Panc1 (cell line): ENCODE measurements around the gene BTBD18. TPM values are rescaled to one million over a fixed set of nuclear protein-coding genes. Genes with fewer than 3 reads are reported as not detected.
A peak's percentile ranks its signal among the peaks of the same experiment; 100 is the strongest.

Experiments
- ATAC-seq: fragments of 200-7000 bp; cut with Tn5 transposase; 2 replicates; pipeline ENCODE4 v1.9.1; 2020; ENCODE audit warnings: mild to moderate bottlenecking, moderate library complexity
- Bru-seq: library from RNA; stranded (reverse); fragments of 400-500 nt; gene quantifications from one replicate; lab custom pipeline; 2021; lab: Mats Ljungman, UMichigan
- BruChase-seq, 2 experiments: library from RNA; stranded (reverse); fragments of 400-500 nt; gene quantifications; one replicate each; lab custom pipeline; 2021; lab: Mats Ljungman, UMichigan
- BruUV-seq: library from RNA; stranded (reverse); fragments of 400-500 nt; replicated peaks from 2 replicates; lab custom pipeline; 2021; lab: Mats Ljungman, UMichigan
- CTCF ChIA-PET: fragments of 300-600 bp; sonication (Branson Sonifier 250); formaldehyde crosslinking; loops from one replicate; lab custom pipeline; 2022; ENCODE audit warnings: antibody characterized with exemption; lab: Charles Lee
- POLR2A ChIA-PET: fragments of 300-600 bp; sonication (Branson Sonifier 250); formaldehyde crosslinking; loops from one replicate; lab custom pipeline; 2022; ENCODE audit warnings: antibody characterized with exemption; lab: Charles Lee
- DNase-seq: peaks from one replicate; pipeline ENCODE4 v3.0.0-alpha.2; 2010; ENCODE audit warnings: low read depth, low spot score
- H3K27ac ChIP-seq: 2 replicates; pipeline ENCODE4 v1.5.1; 2011; ENCODE audit warnings: mild to moderate bottlenecking, low read length, inconsistent platforms
- H3K27me3 ChIP-seq: fragments of 200-500 bp; sonication (Bioruptor generic); 2 replicates; pipeline ENCODE4 v1.6.0; 2014; ENCODE audit warnings: low read length, inconsistent platforms; ENCODE audit not compliant: control insufficient read depth, insufficient read depth
- H3K36me3 ChIP-seq: fragments of 200-500 bp; sonication (Bioruptor generic); 2 replicates; pipeline ENCODE4 v1.5.1; 2014; ENCODE audit warnings: inconsistent platforms, mild to moderate bottlenecking, low read length, moderate library complexity; ENCODE audit not compliant: control insufficient read depth, insufficient read depth
- H3K4me1 ChIP-seq: 2 replicates; pipeline ENCODE4 v1.5.1; 2011; ENCODE audit warnings: inconsistent platforms, mild to moderate bottlenecking, low read length, moderate library complexity; ENCODE audit not compliant: control insufficient read depth, insufficient read depth
- H3K4me3 ChIP-seq, 2 experiments: 2 replicates each; pipeline ENCODE4 v1.5.1; 2011 to 2012; ENCODE audit warnings: low read depth in 2 of 2, low read length in 2 of 2, mild to moderate bottlenecking in 2 of 2, inconsistent platforms in 1 of 2, moderate library complexity in 1 of 2
- H3K9me3 ChIP-seq: fragments of 200-500 bp; sonication (Bioruptor generic); 2 replicates; pipeline ENCODE4 v1.5.1; 2014; ENCODE audit warnings: low read depth, mild to moderate bottlenecking, inconsistent platforms, low read length, moderate library complexity; ENCODE audit not compliant: control insufficient read depth, insufficient read depth
- POLR2AphosphoS5 ChIP-seq: IDR thresholded peaks from 2 replicates; pipeline ENCODE4 v1.6.1; 2012; ENCODE audit warnings: mild to moderate bottlenecking, low read depth, low read length, moderate library complexity
- SIN3A ChIP-seq: IDR thresholded peaks from 2 replicates; pipeline ENCODE4 v1.6.1; 2012; ENCODE audit warnings: low read depth, mild to moderate bottlenecking, low read length, moderate library complexity, borderline replicate concordance; ENCODE audit not compliant: insufficient read depth
- TCF7L2 ChIP-seq: IDR thresholded peaks from 2 replicates; pipeline ENCODE4 v1.6.1; 2011; ENCODE audit warnings: mild to moderate bottlenecking, low read depth, low read length, inconsistent platforms
- in situ Hi-C: cut with HindIII; loops from 2 replicates; pipeline ENCODE4 v1.10.0; 2016; ENCODE audit warnings: low sequenced_read_pairs, low pct_unique_long_range_greater_than_20kb
- intact Hi-C: fragments of 100-400 bp; cut with micrococcal nuclease; formaldehyde crosslinking; loops from one replicate; pipeline ENCODE4 v1.10.0; 2022; ENCODE audit not compliant: unreplicated experiment
- long read RNA-seq: library from polyadenylated mRNA; unstranded; transcript quantifications from one replicate; pipeline ENCODE4 v2.0.0, GENCODE V29; 2021; ENCODE audit not compliant: unreplicated experiment
- polyA plus RNA-seq: library from polyadenylated mRNA; unstranded; fragments of >200 nt; gene quantifications from one replicate; pipeline ENCODE4 v1.2.1, GENCODE V29; 2012; ENCODE audit warnings: missing spikeins; ENCODE audit not compliant: insufficient read length
- total RNA-seq: library from RNA; stranded (reverse); gene quantifications from one replicate; pipeline ENCODE4 v1.2.1, GENCODE V29; 2021; ENCODE audit not compliant: unreplicated experiment
- TF ChIP-seq, protein P1 (sequence below): fragments of 450-650 bp; IDR thresholded peaks from 2 replicates; pipeline ENCODE4 v1.5.1; 2017; ENCODE audit warnings: mild to moderate bottlenecking
- TF ChIP-seq, protein P2 (sequence below), 2 experiments: IDR thresholded peaks; 2 replicates each; pipeline ENCODE4 v1.6.1; 2011 to 2012; ENCODE audit warnings: low read depth in 2 of 2, control low read depth in 1 of 2, low read length in 1 of 2, mild to moderate bottlenecking in 1 of 2, moderate library complexity in 1 of 2; ENCODE audit not compliant: insufficient read depth in 1 of 2

BTBD18 gene, protein sequence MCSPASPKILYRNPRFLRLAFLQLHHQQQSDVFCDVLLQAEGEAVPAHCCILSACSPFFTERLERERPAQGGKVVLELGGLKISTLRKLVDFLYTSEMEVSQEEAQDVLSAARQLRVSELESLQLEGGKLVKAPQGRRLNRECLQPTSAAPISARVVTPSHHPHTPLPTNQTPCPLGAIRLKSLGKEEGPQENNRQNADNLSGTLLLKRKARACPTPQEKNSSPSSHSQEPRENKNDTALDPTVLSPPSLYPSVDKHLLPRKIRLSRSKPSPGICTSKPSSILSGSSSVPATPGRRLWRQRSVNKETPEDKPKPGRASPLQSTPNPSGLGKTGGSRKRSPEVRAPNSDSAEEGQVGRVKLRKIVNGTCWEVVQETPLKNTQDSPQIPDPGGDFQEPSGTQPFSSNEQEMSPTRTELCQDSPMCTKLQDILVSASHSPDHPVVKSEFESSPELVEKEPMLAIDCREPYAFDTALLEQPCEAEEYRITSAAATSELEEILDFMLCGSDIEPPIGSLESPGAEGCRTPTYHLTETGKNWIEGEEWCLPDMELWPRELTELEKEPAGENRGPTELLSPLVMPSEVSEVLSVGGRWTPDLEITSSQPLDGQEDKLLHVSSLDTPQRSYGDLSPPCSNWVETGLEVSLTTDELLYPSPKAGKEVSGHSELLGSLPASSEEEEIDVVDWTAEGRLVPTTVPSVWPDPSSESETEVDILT
- total RNA-seq (not detected), Bru-seq, nascent RNA (not detected), BruChase-seq, experiment 1, labeled RNA remaining after a 2-hour chase (not detected), BruChase-seq, experiment 2, labeled RNA remaining after a 6-hour chase (percentile 9 among the genes with signal in this experiment)
- not detected for polyA plus RNA-seq
- long read RNA-seq: 0 reads

DNA sequence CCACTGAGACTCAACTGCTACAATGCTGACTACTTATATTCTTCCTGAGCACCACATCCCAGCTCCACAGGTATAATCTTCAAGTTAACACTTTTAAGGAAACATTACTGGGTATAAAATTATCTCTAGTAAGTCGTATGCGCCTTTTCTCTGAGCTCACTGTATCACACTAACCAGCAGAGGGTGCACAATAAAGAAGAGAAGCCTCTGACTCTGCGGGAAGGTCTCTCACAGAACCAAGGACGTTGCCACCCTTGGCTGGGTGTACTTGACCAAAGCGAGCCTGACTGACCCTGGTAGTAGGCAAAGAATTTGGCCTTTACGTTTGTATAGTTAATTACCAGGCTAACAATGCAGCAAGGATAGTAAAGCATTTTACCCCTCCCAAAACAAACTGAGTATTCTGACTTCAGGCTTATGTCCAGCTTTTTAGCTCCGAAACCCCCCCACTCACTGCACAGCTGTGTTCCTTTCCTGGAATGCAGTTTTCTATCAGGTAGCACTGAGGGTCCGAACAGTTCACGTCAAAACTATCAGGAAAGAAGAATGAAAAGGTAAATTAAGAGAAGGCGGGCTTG is at the start of gene BTBD18:
BTBD18 (minus strand) TSS at position 144 of the 578 bp plus-strand sequence. CDS start 631 bp downstream, outside the sequence.
- Histone ChIP-seq H3K4me1 (no peaks in the 10 kb centered on the region; the same call in 1 of the 2 replicates), H3K27me3 (no peaks in the 10 kb centered on the region), H3K4me3 (no peak within 1 kb of the TSS), H3K36me3 (no peaks in the 10 kb centered on the region), H3K27ac (peak within 1 kb of the TSS; percentile 12; the same call in 1 of the 2 replicates), H3K9me3 (no peaks in the 10 kb centered on the region)
- CTCF ChIA-PET: interaction anchor here (1.1 to 2.0 kb wide), 4 partner anchors 9 to 535 kb away, joined by 3 to 34 read pairs (median 4); no protein-coding TSS in a partner anchor
- BruUV-seq: no TSS peak
- DNase-seq (no peak), ATAC-seq (peak; percentile 91)
- POLR2A ChIA-PET: interaction anchor here (0.5 to 1.6 kb wide), 2 partner anchors 9 to 32 kb away, joined by 4 to 6 read pairs; partner anchors contain the start of gene CTNND1
- intact Hi-C loops (loop anchor here (1.0 kb wide), 1 partner anchor 49 kb away; no protein-coding TSS in a partner anchor), in situ Hi-C loops (no loop called here)
- TF ChIP-seq POLR2AphosphoS5 (no peak), TCF7L2 (no peak), SIN3A (no peak)
- TF ChIP-seq, protein P1, sequence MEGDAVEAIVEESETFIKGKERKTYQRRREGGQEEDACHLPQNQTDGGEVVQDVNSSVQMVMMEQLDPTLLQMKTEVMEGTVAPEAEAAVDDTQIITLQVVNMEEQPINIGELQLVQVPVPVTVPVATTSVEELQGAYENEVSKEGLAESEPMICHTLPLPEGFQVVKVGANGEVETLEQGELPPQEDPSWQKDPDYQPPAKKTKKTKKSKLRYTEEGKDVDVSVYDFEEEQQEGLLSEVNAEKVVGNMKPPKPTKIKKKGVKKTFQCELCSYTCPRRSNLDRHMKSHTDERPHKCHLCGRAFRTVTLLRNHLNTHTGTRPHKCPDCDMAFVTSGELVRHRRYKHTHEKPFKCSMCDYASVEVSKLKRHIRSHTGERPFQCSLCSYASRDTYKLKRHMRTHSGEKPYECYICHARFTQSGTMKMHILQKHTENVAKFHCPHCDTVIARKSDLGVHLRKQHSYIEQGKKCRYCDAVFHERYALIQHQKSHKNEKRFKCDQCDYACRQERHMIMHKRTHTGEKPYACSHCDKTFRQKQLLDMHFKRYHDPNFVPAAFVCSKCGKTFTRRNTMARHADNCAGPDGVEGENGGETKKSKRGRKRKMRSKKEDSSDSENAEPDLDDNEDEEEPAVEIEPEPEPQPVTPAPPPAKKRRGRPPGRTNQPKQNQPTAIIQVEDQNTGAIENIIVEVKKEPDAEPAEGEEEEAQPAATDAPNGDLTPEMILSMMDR: peak; percentile 81
- TF ChIP-seq, protein P2, sequence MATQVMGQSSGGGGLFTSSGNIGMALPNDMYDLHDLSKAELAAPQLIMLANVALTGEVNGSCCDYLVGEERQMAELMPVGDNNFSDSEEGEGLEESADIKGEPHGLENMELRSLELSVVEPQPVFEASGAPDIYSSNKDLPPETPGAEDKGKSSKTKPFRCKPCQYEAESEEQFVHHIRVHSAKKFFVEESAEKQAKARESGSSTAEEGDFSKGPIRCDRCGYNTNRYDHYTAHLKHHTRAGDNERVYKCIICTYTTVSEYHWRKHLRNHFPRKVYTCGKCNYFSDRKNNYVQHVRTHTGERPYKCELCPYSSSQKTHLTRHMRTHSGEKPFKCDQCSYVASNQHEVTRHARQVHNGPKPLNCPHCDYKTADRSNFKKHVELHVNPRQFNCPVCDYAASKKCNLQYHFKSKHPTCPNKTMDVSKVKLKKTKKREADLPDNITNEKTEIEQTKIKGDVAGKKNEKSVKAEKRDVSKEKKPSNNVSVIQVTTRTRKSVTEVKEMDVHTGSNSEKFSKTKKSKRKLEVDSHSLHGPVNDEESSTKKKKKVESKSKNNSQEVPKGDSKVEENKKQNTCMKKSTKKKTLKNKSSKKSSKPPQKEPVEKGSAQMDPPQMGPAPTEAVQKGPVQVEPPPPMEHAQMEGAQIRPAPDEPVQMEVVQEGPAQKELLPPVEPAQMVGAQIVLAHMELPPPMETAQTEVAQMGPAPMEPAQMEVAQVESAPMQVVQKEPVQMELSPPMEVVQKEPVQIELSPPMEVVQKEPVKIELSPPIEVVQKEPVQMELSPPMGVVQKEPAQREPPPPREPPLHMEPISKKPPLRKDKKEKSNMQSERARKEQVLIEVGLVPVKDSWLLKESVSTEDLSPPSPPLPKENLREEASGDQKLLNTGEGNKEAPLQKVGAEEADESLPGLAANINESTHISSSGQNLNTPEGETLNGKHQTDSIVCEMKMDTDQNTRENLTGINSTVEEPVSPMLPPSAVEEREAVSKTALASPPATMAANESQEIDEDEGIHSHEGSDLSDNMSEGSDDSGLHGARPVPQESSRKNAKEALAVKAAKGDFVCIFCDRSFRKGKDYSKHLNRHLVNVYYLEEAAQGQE (IDR thresholded peaks at IDR 0.05; ENCODE audit: insufficient read depth in 1 of 2, low read depth in 2 of 2, low read length in 1 of 2): no peak

DNA sequence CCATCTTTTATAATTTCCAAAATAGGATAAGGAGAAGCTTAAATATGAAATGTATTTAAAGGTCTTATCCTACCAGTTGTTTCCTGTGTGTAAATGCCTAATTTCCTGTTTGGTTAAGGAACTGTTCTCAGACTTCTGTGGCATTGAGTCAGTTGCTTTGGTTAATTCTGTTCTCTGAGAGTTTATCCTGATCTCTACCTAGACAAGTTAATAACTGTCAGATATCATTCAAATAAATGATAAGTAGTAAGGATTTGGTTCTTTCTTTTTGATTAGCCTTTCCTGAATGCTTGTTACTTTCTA is 49.5 kb upstream of the BTBD18 start:
- H3K4me3 ChIP-seq: no peak overlapping the region
- H3K4me1 ChIP-seq: peaks cover 33% of the 10 kb centered on the region
- H3K27ac ChIP-seq: peak overlapping the region; percentile 88; the same call in 1 of the 2 replicates
- intact Hi-C loops (no loop called here), in situ Hi-C loops (no loop called here)
- TF ChIP-seq TCF7L2 (no peak), POLR2AphosphoS5 (no peak), SIN3A (no peak)
- TF ChIP-seq, protein P2 (IDR thresholded peaks at IDR 0.05; ENCODE audit: insufficient read depth in 1 of 2, low read depth in 2 of 2, low read length in 1 of 2): no peak
- TF ChIP-seq, protein P1: no peak
- H3K27me3 ChIP-seq: no peaks in the 10 kb centered on the region
- no TSS peak for BruUV-seq
- no peaks in the 10 kb centered on the region for H3K9me3 ChIP-seq
- ChIA-PET POLR2A (interaction anchor here (0.6 to 0.8 kb wide), 2 partner anchors 33 to 72 kb away, joined by 3 to 5 read pairs; no protein-coding TSS in a partner anchor), CTCF (interaction anchor here (0.5 to 2.7 kb wide), 5 partner anchors 40 to 64 kb away, joined by 4 to 34 read pairs (median 4); partner anchors contain the start of genes BTBD18, CTNND1 and SELENOH)
- ATAC-seq: no peak
- H3K36me3 ChIP-seq: peaks cover 32% of the 10 kb centered on the region
- DNase-seq: no peak
